LNCaP clone FGC (cell line): Measurements from ENCODE around the gene B4GALNT4.
"Not testable (repeated sequence)": the region's sequence is repeated elsewhere in the genome, so short reads cannot be mapped to it uniquely, and the experiment has no call there.

Source experiments
- DNase-seq: peaks from one replicate; pipeline ENCODE4 v3.0.0-alpha.2; 2011; ENCODE audit warnings: low read depth
- H3K4me3 ChIP-seq: 2 replicates; pipeline ENCODE4 v1.5.1; 2011; ENCODE audit warnings: mild to moderate bottlenecking, low read depth, low read length, control low read depth
- TF ChIP-seq, protein P1 (sequence below): IDR thresholded peaks from 2 replicates; pipeline ENCODE4 v1.5.1; 2012; ENCODE audit warnings: mild to moderate bottlenecking; ENCODE audit not compliant: control insufficient read depth, insufficient read depth; ENCODE audit errors: extremely low read depth

Gene B4GALNT4

DNA sequence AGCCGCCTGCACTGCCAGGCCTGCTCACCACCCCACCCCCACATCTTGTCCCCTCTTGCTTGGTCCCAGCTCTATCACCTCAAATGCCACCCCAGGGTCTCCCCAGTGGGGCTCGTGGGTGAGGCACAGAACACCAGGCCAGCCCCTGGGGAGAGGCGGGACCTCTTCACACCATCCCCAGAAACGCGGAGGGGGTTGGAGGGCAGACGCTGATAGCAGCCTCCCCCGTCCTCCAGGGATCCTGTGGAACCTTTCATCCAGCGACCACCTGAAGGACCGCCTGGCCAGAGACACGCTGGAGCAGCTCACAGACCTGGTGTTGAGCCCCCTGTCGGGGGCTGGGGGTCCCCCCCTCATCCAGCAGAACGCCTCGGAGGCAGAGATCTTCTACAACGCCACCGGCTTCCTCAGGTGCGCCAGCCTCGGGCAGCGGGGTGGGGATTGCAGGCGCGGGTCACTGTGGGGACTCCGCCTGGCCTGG, 30.5 kb downstream of the B4GALNT4 start:
- TF ChIP-seq, protein P1, sequence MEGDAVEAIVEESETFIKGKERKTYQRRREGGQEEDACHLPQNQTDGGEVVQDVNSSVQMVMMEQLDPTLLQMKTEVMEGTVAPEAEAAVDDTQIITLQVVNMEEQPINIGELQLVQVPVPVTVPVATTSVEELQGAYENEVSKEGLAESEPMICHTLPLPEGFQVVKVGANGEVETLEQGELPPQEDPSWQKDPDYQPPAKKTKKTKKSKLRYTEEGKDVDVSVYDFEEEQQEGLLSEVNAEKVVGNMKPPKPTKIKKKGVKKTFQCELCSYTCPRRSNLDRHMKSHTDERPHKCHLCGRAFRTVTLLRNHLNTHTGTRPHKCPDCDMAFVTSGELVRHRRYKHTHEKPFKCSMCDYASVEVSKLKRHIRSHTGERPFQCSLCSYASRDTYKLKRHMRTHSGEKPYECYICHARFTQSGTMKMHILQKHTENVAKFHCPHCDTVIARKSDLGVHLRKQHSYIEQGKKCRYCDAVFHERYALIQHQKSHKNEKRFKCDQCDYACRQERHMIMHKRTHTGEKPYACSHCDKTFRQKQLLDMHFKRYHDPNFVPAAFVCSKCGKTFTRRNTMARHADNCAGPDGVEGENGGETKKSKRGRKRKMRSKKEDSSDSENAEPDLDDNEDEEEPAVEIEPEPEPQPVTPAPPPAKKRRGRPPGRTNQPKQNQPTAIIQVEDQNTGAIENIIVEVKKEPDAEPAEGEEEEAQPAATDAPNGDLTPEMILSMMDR, result no peak
- H3K4me3 ChIP-seq, result no peak overlapping the region
- DNase-seq, result no peak

DNA sequence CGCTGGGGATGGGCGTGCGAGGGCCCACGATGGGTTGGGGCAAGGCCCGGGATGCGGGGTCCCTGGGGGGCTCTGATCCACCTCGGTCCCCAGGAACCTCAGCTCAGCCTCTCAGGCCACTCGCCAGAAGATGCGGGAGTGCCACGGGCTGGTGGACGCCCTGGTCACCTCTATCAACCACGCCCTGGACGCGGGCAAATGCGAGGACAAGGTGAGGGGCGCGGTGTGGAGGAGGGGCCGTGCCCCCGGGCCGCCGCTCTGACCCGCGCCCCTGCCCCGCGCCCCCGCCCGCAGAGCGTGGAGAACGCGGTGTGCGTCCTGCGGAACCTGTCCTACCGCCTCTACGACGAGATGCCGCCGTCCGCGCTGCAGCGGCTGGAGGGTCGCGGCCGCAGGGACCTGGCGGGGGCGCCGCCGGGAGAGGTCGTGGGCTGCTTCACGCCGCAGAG, 31.0 kb downstream of the B4GALNT4 start:
- TF ChIP-seq, protein P1, result no peak
- DNase-seq, result no peak
- H3K4me3 ChIP-seq, result no peak overlapping the region

- DNase-seq, H3K4me3 ChIP-seq: not testable (repeated sequence)
Measured at GRCh38 chr11:401196-401595, 31.9 kb downstream of the B4GALNT4 start.

DNA sequence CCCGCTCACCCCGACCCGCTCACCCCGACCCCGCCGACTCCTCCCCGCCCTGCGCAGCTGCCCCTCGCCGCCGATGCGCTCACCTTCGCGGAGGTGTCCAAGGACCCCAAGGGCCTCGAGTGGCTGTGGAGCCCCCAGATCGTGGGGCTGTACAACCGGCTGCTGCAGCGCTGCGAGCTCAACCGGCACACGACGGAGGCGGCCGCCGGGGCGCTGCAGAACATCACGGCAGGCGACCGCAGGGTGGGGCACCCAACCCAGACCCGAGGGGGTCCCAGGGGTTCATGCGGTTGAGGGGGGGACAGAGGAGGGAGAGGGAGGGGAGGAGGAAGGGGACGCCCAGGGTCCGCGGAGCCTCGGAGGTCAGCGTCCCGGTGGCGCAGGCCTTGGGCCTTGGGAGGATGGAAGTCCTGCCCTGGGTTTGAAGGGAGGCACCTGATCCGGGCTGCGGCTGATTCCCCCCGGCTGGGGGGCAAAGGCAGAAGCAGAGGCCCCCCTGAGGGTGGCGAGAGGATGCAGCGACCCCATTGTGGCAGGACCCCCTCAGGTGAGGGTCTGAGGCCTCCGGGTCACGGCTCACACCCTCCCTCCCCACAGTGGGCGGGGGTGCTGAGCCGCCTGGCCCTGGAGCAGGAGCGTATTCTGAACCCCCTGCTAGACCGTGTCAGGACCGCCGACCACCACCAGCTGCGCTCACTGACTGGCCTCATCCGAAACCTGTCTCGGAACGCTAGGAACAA, 33.9 kb downstream of the B4GALNT4 start:
- DNase-seq, result no peak
- TF ChIP-seq, protein P1, result no peak
- H3K4me3 ChIP-seq, result no peak overlapping the region

DNA sequence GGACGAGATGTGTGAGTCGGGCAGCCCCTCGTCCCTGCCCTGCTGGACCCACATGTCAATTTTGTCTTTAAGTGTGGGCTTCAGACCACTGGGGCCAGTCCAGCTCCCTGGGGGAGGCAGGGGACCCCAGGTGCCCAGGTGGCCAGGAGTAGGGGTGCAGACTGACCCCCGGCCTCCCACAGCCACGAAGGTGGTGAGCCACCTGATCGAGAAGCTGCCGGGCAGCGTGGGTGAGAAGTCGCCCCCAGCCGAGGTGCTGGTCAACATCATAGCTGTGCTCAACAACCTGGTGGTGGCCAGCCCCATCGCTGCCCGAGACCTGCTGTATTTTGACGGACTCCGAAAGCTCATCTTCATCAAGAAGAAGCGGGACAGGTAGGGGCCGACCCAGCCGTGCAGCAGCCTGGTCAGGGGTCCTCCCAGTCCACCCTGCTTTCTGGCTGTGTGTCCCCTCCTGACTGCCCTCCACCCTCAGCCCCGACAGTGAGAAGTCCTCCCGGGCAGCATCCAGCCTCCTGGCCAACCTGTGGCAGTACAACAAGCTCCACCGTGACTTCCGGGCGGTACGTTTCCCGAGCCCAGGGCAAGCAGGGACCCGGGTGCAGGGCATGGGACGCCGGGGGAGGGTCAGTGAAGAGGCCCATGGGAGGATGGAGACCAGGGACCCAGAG, 34.6 kb downstream of the B4GALNT4 start:
- H3K4me3 ChIP-seq, result no peak overlapping the region
- TF ChIP-seq, protein P1, result no peak
- DNase-seq, result no peak

GRCh38 chr11:404551-405264, 35.4 kb downstream of the B4GALNT4 start:
- TF ChIP-seq, protein P1, result no peak
- no peak for DNase-seq
- no peak overlapping the region for H3K4me3 ChIP-seq

DNA sequence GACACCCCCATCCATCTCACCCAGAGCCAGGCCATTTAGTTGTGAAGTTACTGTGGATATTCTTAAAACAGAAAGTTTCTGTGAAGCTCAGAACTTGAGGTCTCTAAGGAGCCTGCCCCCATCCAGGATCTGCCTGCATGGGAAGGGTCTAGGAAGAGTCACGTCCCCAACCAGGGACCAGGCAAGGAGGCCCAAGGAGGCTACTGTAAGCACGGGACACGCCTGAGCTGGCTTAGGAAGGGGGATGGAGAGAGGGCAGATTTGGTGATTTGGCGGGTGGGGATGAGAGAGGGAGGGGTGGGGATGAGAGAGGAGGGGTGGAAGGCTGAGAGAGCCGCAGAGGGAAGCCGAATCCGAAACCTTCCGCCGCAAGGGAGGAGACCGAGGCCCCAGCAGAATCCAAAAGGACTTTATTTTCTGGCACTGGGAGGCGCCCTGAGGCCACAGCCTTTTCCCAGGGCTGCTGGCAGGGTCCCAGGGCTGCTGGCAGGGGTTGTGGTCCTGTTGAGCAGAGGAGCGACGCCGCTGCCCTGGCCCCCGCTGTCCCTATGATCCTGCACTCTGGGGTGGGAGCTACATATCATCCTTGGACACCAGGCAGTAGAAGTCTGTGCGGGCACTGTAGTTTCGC, 36.1 kb downstream of the B4GALNT4 start:
- TF ChIP-seq, protein P1, result peak; percentile 36; the same call in 1 of the 2 replicates
- no peak for DNase-seq
- H3K4me3 ChIP-seq, result no peak overlapping the region
